ENCODE results near the gene ITPR2.

GRCh38 chr12:26299751-26300150 is 533.2 kb downstream of the ITPR2 start:
- TF ChIP-seq CTCF (IDR thresholded peaks at IDR 0.05; ENCODE audit: low read length) (no peak), EZH2 (optimal IDR thresholded peaks at IDR 0.05; ENCODE audit: low read depth, low read length) (no peak)

Data from MM.1S (cell line).